Measurements from ENCODE around the gene TECPR1.

Gene TECPR1

DNA sequence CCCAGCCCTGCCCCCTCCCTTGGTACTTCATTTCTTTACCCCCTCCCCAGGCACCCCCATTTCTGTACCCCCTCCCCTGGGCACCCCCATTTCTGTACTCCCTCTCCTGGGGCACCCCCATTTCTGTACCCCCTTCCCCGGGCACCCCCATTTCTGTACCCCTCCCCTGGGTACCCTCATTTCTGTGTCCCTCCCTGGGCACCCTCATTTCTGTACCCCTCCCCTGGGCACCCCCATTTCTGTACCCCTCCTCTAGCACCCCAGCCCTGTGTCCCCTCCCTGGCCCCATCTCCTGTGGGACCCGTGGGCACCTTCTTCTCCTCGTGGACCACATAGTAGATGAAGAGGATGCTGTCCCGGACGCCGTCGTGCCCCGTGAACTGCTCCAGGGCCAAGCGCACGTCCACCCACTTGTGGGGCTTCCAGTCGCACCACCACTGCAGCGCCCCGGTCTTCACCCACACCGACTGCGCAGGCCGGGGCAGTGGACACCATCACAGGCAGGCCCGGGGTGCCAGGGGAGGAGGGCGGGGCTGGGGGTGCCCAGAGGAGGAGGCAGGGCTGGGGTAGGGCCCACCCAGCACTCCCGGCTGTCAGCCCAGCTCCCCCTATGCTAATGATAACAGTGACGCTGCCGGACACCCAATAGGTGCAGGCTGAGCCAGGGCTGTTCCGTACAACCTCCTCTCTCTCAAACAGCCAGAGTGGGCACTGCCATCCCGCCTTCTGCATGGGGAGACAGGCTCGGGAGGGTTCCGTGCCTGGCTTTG is 20.4 kb downstream of the TECPR1 start:
- H3K4me3 ChIP-seq (ENCODE audit: low read depth, low read length) = no peak overlapping the region
- TF ChIP-seq, protein P1, sequence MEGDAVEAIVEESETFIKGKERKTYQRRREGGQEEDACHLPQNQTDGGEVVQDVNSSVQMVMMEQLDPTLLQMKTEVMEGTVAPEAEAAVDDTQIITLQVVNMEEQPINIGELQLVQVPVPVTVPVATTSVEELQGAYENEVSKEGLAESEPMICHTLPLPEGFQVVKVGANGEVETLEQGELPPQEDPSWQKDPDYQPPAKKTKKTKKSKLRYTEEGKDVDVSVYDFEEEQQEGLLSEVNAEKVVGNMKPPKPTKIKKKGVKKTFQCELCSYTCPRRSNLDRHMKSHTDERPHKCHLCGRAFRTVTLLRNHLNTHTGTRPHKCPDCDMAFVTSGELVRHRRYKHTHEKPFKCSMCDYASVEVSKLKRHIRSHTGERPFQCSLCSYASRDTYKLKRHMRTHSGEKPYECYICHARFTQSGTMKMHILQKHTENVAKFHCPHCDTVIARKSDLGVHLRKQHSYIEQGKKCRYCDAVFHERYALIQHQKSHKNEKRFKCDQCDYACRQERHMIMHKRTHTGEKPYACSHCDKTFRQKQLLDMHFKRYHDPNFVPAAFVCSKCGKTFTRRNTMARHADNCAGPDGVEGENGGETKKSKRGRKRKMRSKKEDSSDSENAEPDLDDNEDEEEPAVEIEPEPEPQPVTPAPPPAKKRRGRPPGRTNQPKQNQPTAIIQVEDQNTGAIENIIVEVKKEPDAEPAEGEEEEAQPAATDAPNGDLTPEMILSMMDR (IDR thresholded peaks at IDR 0.05; ENCODE audit: control insufficient read depth, extremely low read depth, insufficient read depth) = no peak
- no peak for DNase-seq (ENCODE audit: low read depth)

DNA sequence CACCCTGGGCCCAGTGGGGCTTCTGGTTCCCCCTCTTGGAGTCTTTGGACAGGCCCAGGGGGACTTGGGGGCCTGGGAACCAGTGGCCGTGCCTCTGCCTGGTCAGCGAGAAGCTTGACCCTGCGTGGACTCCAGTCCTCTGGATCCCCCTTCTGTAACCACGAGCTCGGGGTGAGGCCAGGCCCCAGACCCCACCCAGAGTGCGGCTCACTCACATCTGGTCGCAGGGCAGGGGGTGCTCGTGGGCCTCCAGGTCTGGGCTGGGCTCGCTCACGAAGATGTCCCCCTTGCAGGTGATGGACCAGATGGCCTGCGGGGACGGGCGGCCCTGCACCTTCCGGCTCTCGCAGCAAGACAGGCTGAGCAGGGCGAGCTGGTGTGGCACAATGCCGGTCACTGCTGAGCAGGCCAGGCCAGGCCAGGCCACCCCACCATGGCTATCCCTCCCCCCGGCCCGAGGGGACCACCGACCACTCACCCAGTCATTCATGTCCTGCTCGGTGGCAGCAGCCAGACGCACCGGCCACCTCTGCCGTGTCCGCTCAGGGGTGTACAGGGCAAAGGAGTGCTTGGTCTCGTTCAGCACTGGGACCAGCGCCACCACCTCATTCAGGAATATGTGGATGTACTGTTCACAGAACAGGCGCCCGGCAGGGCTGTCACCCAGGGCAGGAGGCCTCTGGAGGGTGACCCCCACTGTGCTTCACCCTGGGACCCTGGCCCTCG is 21.1 kb downstream of the TECPR1 start:
- H3K4me3 ChIP-seq (ENCODE audit: low read depth, low read length) = no peak overlapping the region
- TF ChIP-seq, protein P1 (IDR thresholded peaks at IDR 0.05; ENCODE audit: control insufficient read depth, extremely low read depth, insufficient read depth) = no peak

DNA sequence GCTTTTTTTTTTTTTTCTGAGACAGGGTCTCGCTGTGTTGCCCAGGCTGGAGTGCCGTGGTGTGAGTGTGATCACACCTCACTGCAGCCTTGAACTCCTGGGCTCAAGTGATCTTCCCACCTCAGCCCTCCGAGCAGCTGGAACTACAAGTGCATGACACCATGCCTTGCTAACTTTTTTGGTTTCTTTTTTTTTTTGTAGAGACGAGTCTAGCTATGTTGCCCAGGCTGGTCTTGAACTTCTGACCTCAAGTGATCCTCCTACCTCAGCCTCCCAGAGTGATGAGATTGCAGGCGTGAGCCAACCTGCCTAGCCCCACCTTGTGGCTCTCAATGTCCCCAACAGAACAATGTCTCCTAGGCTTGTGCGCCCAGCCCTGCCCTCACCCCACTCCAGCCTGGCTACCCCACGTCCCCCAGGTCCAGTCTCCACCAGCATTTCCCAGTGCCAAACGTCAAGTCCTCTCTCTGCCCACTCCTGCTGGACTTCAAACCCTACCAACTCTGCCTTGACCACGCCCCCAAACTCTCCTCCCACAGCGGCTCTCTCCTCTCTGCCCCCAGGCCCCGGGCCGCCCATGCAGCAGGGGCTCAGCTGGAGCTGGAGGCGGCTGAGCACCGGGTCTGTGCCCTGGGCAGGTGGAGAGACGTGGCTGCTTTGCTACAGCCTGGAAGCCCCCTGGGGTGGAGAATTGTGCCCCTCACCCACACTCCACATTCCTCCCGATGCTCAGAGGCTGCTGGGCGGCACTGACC is 21.9 kb downstream of the TECPR1 start:
- H3K4me3 ChIP-seq (ENCODE audit: low read depth, low read length) = no peak overlapping the region
- no peak for DNase-seq (ENCODE audit: low read depth)
- TF ChIP-seq, protein P1 (IDR thresholded peaks at IDR 0.05; ENCODE audit: control insufficient read depth, extremely low read depth, insufficient read depth) = no peak

More for the DNA sequence above, 21.1 kb downstream of the TECPR1 start:
- no peak for DNase-seq (ENCODE audit: low read depth)

DNA sequence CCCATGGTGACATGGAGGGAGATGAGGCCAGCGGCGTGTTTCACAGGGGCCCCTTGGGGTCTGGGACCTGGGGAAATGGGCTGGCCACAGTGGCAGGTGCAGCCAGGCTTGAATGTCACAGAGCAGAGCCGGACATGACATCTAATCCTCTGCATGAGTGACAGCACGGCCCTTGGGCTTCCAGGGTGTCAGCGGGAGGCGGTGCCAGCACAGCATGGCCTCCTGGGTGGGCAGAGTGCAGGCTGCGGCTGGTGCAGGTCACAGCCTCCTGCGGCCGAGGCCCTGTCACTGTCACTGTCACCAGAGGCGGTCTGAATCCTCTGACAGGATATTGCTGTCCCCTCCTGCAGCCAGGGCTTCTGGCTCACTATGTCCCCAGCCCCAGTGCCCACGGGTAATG is 22.6 kb downstream of the TECPR1 start:
- TF ChIP-seq, protein P1 (IDR thresholded peaks at IDR 0.05; ENCODE audit: control insufficient read depth, extremely low read depth, insufficient read depth) = no peak
- no peak for DNase-seq (ENCODE audit: low read depth)
- H3K4me3 ChIP-seq (ENCODE audit: low read depth, low read length) = no peak overlapping the region

- no peak overlapping the region for H3K4me3 ChIP-seq (ENCODE audit: low read depth, low read length)
- TF ChIP-seq, protein P1 (IDR thresholded peaks at IDR 0.05; ENCODE audit: control insufficient read depth, extremely low read depth, insufficient read depth) = no peak
- DNase-seq (ENCODE audit: low read depth) = no peak
Observed at GRCh38 chr7:98228801-98229200, 23.2 kb downstream of the TECPR1 start.

DNA sequence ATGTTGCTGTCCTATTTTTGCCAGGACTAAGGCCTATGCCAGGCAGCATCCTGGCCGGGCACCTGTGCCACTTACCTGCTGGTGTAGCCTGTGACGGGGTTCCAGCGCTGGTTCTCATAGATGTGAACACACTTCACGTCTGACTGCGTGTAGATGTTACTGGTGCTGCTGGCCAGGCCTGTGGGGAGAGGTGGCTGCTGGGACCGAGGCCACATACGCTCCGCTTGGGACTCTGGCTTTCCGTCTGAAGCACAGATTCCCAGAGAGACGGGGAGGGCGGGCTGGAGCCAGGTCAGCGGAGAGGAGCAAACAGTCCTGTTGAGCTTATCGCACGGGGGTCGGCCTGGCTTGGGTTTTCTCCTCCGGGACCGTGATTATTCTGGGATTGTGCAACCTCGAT is 24.1 kb downstream of the TECPR1 start:
- no peak overlapping the region for H3K4me3 ChIP-seq (ENCODE audit: low read depth, low read length)
- no peak for DNase-seq (ENCODE audit: low read depth)
- TF ChIP-seq, protein P1 (IDR thresholded peaks at IDR 0.05; ENCODE audit: control insufficient read depth, extremely low read depth, insufficient read depth) = no peak

All from LNCaP clone FGC (cell line).